Sigmoid colon (tissue), 7 donors: ENCODE data around the gene RPF1. TPM values are rescaled to one million over a fixed set of nuclear protein-coding genes. Genes with fewer than 3 reads are reported as not detected.

Source experiments
- DNase-seq: peaks from one replicate; pipeline ENCODE4 v3.0.0-alpha.2; 2019
- H3K27ac ChIP-seq, 4 donors: fragments of 200-600 bp; sonication (generic); one replicate each; pipeline ENCODE4 v1.5.1; 2016 to 2019; ENCODE audit warnings: mild to moderate bottlenecking in 1 of 4
- H3K27me3 ChIP-seq, 3 donors: fragments of 200-600 bp; sonication (generic); one replicate each; pipeline ENCODE4 v1.5.1; 2019; ENCODE audit warnings: mild to moderate bottlenecking in 1 of 3
- H3K36me3 ChIP-seq, 4 donors: fragments of 200-600 bp; sonication (generic); one replicate each; pipeline ENCODE4 v1.5.1; 2016 to 2019
- H3K4me1 ChIP-seq, 4 donors: fragments of 200-600 bp; sonication (generic); one replicate each; pipeline ENCODE4 v1.5.1; 2017 to 2019
- H3K4me3 ChIP-seq, 4 donors: fragments of 200-600 bp; sonication (generic); one replicate each; pipeline ENCODE4 v1.5.1; 2017 to 2019; ENCODE audit warnings: mild to moderate bottlenecking in 2 of 4, moderate library complexity in 1 of 4
- H3K9me3 ChIP-seq, 4 donors: fragments of 200-600 bp in 3 of 4; sonication (generic) in 3 of 4; one replicate each; pipeline versions ENCODE4 v1.5.1 to v1.6.1; 2013 to 2019
- EP300 ChIP-seq, 4 donors: sonication (generic); formaldehyde crosslinking; IDR thresholded peaks; one replicate each; pipeline ENCODE4 v1.6.1; 2017; ENCODE audit warnings: antibody characterized with exemption in 4 of 4
- POLR2A ChIP-seq, 2 donors: fragments of 450-650 bp; IDR thresholded peaks; one replicate each; pipeline ENCODE4 v1.6.1; 2016; ENCODE audit warnings: antibody characterized with exemption in 2 of 2, mild to moderate bottlenecking in 2 of 2, moderate library complexity in 2 of 2
- POLR2AphosphoS5 ChIP-seq, 4 donors: sonication (generic); formaldehyde crosslinking; IDR thresholded peaks; one replicate each; pipeline ENCODE4 v1.6.1; 2017; ENCODE audit warnings: antibody characterized with exemption in 4 of 4
- WGBS, 2 donors: extraction: QIAGEN DNeasy Blood & Tissue Kit; methylation state at CpG; one replicate each; pipeline ENCODE4 v1.1.7; 2013; 5-methylcytosine and 5-hydroxymethylcytosine counted together
- intact Hi-C: fragments of 100-400 bp; cut with DNase I; formaldehyde crosslinking; loops from one replicate; pipeline ENCODE4 v1.15.1; 2023
- polyA plus RNA-seq, 3 donors: library from polyadenylated mRNA; stranded (reverse); fragments of 200-250 nt; gene quantifications; one replicate each; pipeline ENCODE4 v1.2.3, GENCODE V29; 2013
- total RNA-seq, 4 donors: library from RNA; depleted of rRNA; stranded (reverse); fragments of >200 nt; gene quantifications; one replicate each; pipeline ENCODE4 v1.1.0, GENCODE V29; 2016
- TF ChIP-seq, protein P1 (sequence below), 4 experiments: fragments of 450-650 bp in 3 of 4; fragments of 200-600 bp in 1 of 4; IDR thresholded peaks; one replicate each; pipeline ENCODE4 v1.5.1; 2016 to 2019; ENCODE audit warnings: antibody characterized with exemption in 4 of 4, mild to moderate bottlenecking in 3 of 4, moderate library complexity in 2 of 4
- donor health status: healthy with polysubstance abuse.
- donor health status: Bipolar disorder and iron deficiency.
- donor health status: healthy.

The RPF1 gene
- total and polyA plus RNA-seq, 7 donors = 30.7 to 66.5 (median 42.1) TPM

DNA sequence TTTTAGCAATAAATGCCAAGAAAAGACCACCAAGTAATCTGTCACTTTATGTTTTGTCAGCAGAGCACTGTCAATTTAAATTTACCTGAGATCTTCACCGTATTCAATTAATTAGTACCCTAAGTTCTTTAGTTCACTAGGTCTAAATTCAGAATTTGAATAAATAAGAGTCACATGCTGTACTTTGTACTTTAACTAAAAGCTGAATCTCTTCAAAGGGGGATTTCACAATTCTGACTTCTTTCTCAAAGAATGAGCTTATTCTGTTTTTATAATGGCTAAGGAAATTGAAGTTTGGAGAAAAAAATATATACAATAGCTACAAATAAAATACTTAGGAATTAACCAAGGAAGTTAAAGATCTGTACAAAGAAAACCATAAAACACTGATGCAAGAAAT is 29.4 kb downstream of the RPF1 start:
- no peaks in the 10 kb centered on the region for H3K27me3 ChIP-seq
- peaks cover 0 to 28% (median 18%) of the 10 kb centered on the region in 4 donors for H3K4me1 ChIP-seq
- H3K27ac ChIP-seq = no peak overlapping the region
- TF ChIP-seq POLR2A (IDR thresholded peaks at IDR 0.05) (no peak), EP300 (IDR thresholded peaks at IDR 0.05) (no peak), POLR2AphosphoS5 (IDR thresholded peaks at IDR 0.05) (no peak)
- TF ChIP-seq, protein P1, sequence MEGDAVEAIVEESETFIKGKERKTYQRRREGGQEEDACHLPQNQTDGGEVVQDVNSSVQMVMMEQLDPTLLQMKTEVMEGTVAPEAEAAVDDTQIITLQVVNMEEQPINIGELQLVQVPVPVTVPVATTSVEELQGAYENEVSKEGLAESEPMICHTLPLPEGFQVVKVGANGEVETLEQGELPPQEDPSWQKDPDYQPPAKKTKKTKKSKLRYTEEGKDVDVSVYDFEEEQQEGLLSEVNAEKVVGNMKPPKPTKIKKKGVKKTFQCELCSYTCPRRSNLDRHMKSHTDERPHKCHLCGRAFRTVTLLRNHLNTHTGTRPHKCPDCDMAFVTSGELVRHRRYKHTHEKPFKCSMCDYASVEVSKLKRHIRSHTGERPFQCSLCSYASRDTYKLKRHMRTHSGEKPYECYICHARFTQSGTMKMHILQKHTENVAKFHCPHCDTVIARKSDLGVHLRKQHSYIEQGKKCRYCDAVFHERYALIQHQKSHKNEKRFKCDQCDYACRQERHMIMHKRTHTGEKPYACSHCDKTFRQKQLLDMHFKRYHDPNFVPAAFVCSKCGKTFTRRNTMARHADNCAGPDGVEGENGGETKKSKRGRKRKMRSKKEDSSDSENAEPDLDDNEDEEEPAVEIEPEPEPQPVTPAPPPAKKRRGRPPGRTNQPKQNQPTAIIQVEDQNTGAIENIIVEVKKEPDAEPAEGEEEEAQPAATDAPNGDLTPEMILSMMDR (IDR thresholded peaks at IDR 0.05) = no peak
- no peaks in the 10 kb centered on the region for H3K9me3 ChIP-seq
- 99% methylated on average over 1 of the region's 1 CpG for WGBS, 2 donors
- no peak for DNase-seq
- intact Hi-C loops = no loop called here
- no peak overlapping the region for H3K4me3 ChIP-seq
- no peaks in the 10 kb centered on the region for H3K36me3 ChIP-seq

DNA sequence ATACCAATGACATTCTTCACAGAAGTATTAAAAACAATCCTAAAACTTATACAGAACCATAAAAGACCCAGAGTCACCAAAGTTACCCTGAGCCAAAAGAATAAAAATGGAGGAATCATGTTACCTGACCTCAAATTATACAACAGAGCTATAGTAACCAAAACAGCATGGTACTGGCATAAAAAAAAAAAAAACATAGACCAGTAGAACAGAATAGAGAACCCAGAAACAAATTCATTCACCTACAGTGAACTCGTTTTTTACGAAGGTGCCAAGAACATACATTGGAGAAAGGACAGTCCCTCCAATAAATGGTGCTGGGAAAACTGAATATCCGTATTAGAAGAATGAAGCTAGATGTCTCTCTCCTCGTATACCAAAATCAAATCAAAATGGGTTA is 30.0 kb downstream of the RPF1 start:
- H3K36me3 ChIP-seq = no peaks in the 10 kb centered on the region
- intact Hi-C loops = no loop called here
- TF ChIP-seq POLR2AphosphoS5 (IDR thresholded peaks at IDR 0.05) (no peak), EP300 (IDR thresholded peaks at IDR 0.05) (no peak), POLR2A (IDR thresholded peaks at IDR 0.05) (no peak)
- TF ChIP-seq, protein P1 (IDR thresholded peaks at IDR 0.05) = no peak
- no peaks in the 10 kb centered on the region for H3K9me3 ChIP-seq
- H3K27ac ChIP-seq = no peak overlapping the region
- WGBS, 2 donors = 97 to 98% methylated on average over 4 of the region's 4 CpGs
- H3K4me3 ChIP-seq = no peak overlapping the region
- no peak for DNase-seq
- peaks cover 0 to 23% (median 13%) of the 10 kb centered on the region in 4 donors for H3K4me1 ChIP-seq
- H3K27me3 ChIP-seq = no peaks in the 10 kb centered on the region

DNA sequence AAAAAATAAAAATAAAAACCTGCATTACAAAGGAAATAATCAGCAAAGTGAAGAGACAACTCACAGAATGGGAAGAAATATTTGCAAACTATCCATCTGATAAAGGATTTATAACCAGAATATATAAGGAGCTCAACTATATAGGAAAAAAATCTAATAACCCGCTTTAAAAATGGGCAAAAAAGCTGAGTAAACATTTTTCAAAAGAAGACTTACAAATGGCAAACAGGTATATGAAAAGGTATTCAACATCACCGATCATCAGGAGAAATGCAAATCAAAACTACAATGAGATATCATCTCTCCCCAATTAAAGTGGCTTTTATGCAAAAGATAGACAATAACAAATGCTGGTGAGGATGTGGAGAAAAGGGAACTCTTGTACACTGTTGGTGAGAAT is 31.1 kb downstream of the RPF1 start:
- H3K27me3 ChIP-seq = no peaks in the 10 kb centered on the region
- TF ChIP-seq POLR2A (IDR thresholded peaks at IDR 0.05) = no peak
- H3K4me3 ChIP-seq = no peak overlapping the region
- H3K9me3 ChIP-seq = no peaks in the 10 kb centered on the region
- intact Hi-C loops = no loop called here
- no peak overlapping the region for H3K27ac ChIP-seq
- H3K36me3 ChIP-seq = no peaks in the 10 kb centered on the region
- DNase-seq = no peak
- H3K4me1 ChIP-seq = peaks cover 0 to 13% (median 5%) of the 10 kb centered on the region in 4 donors
- 49 to 97% methylated on average over 2 of the region's 2 CpGs for WGBS, 2 donors

DNA sequence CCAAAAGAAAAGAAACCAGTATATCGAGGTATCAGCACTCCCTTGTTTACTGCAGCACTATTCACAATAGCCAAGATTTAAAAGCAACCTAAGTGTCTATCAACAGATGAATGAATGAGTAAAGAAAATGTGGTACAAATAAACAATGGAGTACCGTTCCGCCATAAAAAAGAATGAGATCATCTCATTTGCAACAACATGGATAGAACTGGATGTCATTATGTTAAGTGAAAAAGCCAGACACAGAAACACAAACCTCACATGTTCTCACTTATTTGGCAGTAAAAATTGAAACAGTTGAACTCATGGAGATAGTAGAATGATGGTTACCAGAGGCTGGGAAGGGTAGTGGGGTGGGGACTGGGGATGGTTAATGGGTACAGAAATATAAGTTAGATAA is 31.6 kb downstream of the RPF1 start:
- WGBS, 2 donors = 67 to 84% methylated on average over 3 of the region's 3 CpGs
- no peak for DNase-seq
- intact Hi-C loops = no loop called here

DNA sequence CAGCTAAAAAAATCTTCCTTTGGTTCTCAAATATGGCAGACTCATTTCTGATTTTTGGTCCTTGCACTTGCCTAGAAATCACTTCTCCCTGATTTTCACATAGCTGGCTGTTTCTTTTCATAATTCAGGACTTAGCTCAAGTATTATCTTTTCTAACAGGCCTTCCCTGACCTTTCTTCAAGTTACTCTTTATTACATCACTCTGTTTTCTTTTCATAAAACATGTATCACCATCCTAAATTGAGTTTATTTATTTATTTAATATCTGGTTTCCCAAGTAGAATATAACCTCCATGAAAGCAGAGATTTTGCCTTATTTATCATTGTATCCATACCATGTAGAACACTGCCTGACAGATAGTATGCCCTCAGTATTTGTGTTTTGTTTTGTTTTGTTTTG is 45.5 kb downstream of the RPF1 start:
- no peaks in the 10 kb centered on the region for H3K36me3 ChIP-seq
- no peaks in the 10 kb centered on the region for H3K27me3 ChIP-seq
- no peaks in the 10 kb centered on the region for H3K9me3 ChIP-seq
- DNase-seq = no peak
- intact Hi-C loops = no loop called here
- no peaks in the 10 kb centered on the region for H3K4me1 ChIP-seq
- H3K27ac ChIP-seq = no peak overlapping the region
- no peak overlapping the region for H3K4me3 ChIP-seq
- no peak for TF ChIP-seq POLR2AphosphoS5 (IDR thresholded peaks at IDR 0.05)
- no peak for TF ChIP-seq EP300 (IDR thresholded peaks at IDR 0.05)
- TF ChIP-seq, protein P1 (IDR thresholded peaks at IDR 0.05) = no peak
- TF ChIP-seq POLR2A (IDR thresholded peaks at IDR 0.05) = no peak

More for the DNA sequence above, 31.6 kb downstream of the RPF1 start:
- Histone ChIP-seq H3K27me3 (no peaks in the 10 kb centered on the region), H3K27ac (no peak overlapping the region), H3K4me3 (no peak overlapping the region), H3K36me3 (no peaks in the 10 kb centered on the region), H3K4me1 (peaks cover 0 to 13% (median 5%) of the 10 kb centered on the region in 4 donors), H3K9me3 (no peaks in the 10 kb centered on the region)
- TF ChIP-seq POLR2A (IDR thresholded peaks at IDR 0.05) (no peak), EP300 (IDR thresholded peaks at IDR 0.05) (no peak), POLR2AphosphoS5 (IDR thresholded peaks at IDR 0.05) (no peak)

DNA sequence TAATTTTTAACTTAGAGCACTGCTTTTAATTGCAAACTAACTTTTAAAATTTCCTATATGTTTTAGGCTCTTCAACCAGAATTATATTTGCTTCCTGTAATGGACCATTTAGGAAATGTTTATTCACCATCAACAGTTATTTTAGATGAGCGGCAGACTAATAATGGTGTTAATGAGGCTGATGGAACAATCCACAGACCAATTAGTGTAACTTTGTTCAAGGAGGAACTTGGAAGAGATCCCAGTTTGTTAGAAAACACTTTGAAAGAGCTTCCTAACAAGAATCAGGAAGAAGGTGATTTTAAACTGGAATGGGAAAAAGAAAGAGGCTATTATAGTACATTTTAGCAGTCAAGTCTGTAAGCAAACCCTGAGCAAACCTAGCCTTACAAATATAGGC is 46.7 kb downstream of the RPF1 start:
- Histone ChIP-seq H3K27ac (no peak overlapping the region), H3K4me1 (no peaks in the 10 kb centered on the region), H3K36me3 (no peaks in the 10 kb centered on the region), H3K9me3 (no peaks in the 10 kb centered on the region), H3K4me3 (no peak overlapping the region), H3K27me3 (no peaks in the 10 kb centered on the region)
- intact Hi-C loops = no loop called here
- DNase-seq = no peak
- no peak for TF ChIP-seq POLR2A (IDR thresholded peaks at IDR 0.05)
- no peak for TF ChIP-seq POLR2AphosphoS5 (IDR thresholded peaks at IDR 0.05)
- TF ChIP-seq, protein P1 (IDR thresholded peaks at IDR 0.05) = no peak
- no peak for TF ChIP-seq EP300 (IDR thresholded peaks at IDR 0.05)
- 70 to 76% methylated on average over 1 of the region's 1 CpG for WGBS, 2 donors
